Omental fat pad (tissue), 4 donors: ENCODE data around the gene UPP2. TPM values are rescaled to one million over a fixed set of nuclear protein-coding genes. Genes with fewer than 3 reads are reported as not detected.

Source experiments
- ATAC-seq: fragments of 150-250 bp; one replicate; pipeline ENCODE4 v1.9.1; 2016; ENCODE audit warnings: mild to moderate bottlenecking, moderate library complexity; ENCODE audit not compliant: low FRiP score
- DNase-seq: peaks from one replicate; pipeline ENCODE4 v3.0.0-alpha.2; 2019; ENCODE audit warnings: low spot score
- CTCF ChIP-seq, 3 donors: fragments of 450-650 bp; IDR thresholded peaks; one replicate each; pipeline ENCODE4 v1.5.1; 2016 to 2017; ENCODE audit warnings: antibody characterized with exemption in 3 of 3, mild to moderate bottlenecking in 3 of 3, moderate library complexity in 2 of 3
- total RNA-seq, 4 donors: library from RNA; depleted of rRNA; stranded (reverse); fragments of >200 nt; gene quantifications; one replicate each; pipeline ENCODE4 v1.1.0, GENCODE V29; 2016

Gene UPP2
- total RNA-seq, 4 donors from 2014 or later: not detected

- ATAC-seq: no peak
- TF ChIP-seq CTCF (IDR thresholded peaks at IDR 0.05): no peak
- DNase-seq: no peak
Measured at GRCh38 chr2:158174956-158175355, 73.3 kb downstream of the UPP2 start.

- ATAC-seq: no peak
- no peak for DNase-seq
- TF ChIP-seq CTCF (IDR thresholded peaks at IDR 0.05): no peak
Measured at GRCh38 chr2:158178646-158179045, 77.0 kb downstream of the UPP2 start.

GRCh38 chr2:158179660-158180059, 78.0 kb downstream of the UPP2 start:
- no peak for ATAC-seq
- no peak for DNase-seq
- no peak for TF ChIP-seq CTCF (IDR thresholded peaks at IDR 0.05)

- ATAC-seq: no peak
- TF ChIP-seq CTCF (IDR thresholded peaks at IDR 0.05): no peak
- DNase-seq: no peak
Measured at GRCh38 chr2:158181171-158181570, 79.5 kb downstream of the UPP2 start.

GRCh38 chr2:158182676-158183295, 81.1 kb downstream of the UPP2 start:
- TF ChIP-seq CTCF (IDR thresholded peaks at IDR 0.05): no peak
- no peak for ATAC-seq
- DNase-seq: no peak

GRCh38 chr2:158184001-158184400, 82.3 kb downstream of the UPP2 start:
- DNase-seq (no peak), ATAC-seq (no peak)
- TF ChIP-seq CTCF (IDR thresholded peaks at IDR 0.05): no peak

GRCh38 chr2:158184556-158185343, 83.1 kb downstream of the UPP2 start:
- TF ChIP-seq CTCF (IDR thresholded peaks at IDR 0.05): no peak
- no peak for ATAC-seq
- DNase-seq: no peak
